RPMI7951 (cell line): ENCODE measurements around the gene PIM1. TPM values are rescaled to one million over a fixed set of nuclear protein-coding genes. Genes with fewer than 3 reads are reported as not detected.
A peak's percentile ranks its signal among the peaks of the same experiment; 100 is the strongest.
"Not testable (repeated sequence)": the region's sequence is repeated elsewhere in the genome, so short reads cannot be mapped to it uniquely, and the experiment has no call there.

Source experiments
- DNase-seq: peaks from one replicate; pipeline ENCODE4 v3.0.0-alpha.2; 2012; ENCODE audit warnings: low read depth
- total RNA-seq: library from RNA; depleted of rRNA; stranded (reverse); fragments of >200 nt; shearing (Covaris generic); gene quantifications from 2 replicates; pipeline ENCODE4 v1.2.3, GENCODE V29; 2014

PIM1 gene
- total RNA-seq, 1 experiment from 2014 or later = 7.7 TPM

- DNase-seq = peak; percentile 51
These were observed 1.4 kb downstream of the PIM1 start for GRCh38 chr6:37171201-37171969.

DNA sequence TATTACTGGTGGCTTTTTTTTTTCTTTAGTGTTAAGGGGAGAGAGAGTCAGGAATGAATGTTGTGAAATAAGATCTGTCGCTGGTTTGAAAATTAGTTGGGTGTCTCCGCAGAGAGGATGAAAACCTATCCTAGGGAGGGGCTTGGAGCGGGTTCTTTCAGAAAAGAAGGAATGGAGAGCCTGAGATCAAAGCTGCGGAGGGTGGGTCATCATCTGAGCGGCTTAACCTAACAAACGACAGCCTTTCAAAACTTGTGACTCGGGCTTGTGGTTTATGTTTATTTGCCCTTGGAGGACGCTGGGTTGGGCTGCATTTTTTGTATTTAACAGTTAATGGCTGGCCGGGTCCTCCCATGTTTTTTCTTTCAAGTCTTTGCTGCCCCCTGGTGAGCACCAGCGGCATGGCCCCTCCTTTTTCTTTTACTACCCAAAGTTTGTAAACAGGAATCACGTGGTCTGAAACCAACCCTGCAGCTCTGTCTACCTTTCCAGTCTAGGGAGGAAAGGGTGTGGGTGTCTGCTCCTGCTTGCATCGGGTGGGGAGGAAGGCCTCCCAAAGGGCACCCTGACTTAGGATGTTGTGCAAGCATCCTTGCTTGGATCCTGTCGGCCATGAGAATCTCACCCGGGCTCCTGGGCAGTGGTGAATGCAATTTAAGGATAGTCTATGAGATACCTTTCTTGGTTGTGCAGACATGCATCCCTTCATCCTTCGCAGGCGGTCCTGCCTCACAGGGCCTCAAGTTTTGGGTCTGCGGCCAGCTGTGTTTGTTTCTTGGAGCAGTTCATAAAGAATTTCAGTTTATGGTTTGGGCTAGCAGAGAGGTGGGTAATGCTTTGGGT, 2.2 kb downstream of the PIM1 start:
- DNase-seq = peak; percentile 94

DNA sequence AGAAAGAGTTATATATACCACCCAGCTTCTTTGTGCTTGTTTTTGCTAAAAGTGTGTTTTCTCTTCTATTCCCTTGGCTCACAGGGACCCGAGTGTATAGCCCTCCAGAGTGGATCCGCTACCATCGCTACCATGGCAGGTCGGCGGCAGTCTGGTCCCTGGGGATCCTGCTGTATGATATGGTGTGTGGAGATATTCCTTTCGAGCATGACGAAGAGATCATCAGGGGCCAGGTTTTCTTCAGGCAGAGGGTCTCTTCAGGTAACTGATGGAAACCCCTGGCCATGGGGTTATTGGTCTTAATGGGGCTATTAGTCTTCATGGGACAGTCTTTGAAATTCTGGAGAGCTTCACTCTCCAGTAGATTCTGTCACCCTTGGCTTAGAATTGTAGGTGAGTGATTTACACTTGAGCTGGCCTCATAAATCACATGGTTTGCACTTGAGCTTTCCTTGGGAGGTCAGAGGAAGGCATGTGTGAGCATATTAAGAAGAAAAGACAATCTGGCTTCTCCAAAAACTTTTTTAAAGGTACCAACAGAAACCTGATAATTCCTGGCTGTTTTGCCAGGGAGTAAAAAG, 3.0 kb downstream of the PIM1 start:
- DNase-seq = no peak

GRCh38 chr6:37173493-37174195, 3.7 kb downstream of the PIM1 start:
- no peak for DNase-seq

GRCh38 chr6:37174196-37174514, 4.2 kb downstream of the PIM1 start:
- no peak for DNase-seq

DNA sequence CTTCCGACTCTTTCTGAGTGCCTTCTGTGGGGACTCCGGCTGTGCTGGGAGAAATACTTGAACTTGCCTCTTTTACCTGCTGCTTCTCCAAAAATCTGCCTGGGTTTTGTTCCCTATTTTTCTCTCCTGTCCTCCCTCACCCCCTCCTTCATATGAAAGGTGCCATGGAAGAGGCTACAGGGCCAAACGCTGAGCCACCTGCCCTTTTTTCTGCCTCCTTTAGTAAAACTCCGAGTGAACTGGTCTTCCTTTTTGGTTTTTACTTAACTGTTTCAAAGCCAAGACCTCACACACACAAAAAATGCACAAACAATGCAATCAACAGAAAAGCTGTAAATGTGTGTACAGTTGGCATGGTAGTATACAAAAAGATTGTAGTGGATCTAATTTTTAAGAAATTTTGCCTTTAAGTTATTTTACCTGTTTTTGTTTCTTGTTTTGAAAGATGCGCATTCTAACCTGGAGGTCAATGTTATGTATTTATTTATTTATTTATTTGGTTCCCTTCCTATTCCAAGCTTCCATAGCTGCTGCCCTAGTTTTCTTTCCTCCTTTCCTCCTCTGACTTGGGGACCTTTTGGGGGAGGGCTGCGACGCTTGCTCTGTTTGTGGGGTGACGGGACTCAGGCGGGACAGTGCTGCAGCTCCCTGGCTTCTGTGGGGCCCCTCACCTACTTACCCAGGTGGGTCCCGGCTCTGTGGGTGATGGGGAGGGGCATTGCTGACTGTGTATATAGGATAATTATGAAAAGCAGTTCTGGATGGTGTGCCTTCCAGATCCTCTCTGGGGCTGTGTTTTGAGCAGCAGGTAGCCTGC, 4.8 kb downstream of the PIM1 start:
- DNase-seq = no peak

GRCh38 chr6:37175332-37176267, 5.6 kb downstream of the PIM1 start:
- no peak for DNase-seq

- no peak for DNase-seq
These were observed 6.5 kb downstream of the PIM1 start for GRCh38 chr6:37176268-37177076.

- DNase-seq = no peak
These were observed 7.4 kb downstream of the PIM1 start for GRCh38 chr6:37177077-37177934.

DNA sequence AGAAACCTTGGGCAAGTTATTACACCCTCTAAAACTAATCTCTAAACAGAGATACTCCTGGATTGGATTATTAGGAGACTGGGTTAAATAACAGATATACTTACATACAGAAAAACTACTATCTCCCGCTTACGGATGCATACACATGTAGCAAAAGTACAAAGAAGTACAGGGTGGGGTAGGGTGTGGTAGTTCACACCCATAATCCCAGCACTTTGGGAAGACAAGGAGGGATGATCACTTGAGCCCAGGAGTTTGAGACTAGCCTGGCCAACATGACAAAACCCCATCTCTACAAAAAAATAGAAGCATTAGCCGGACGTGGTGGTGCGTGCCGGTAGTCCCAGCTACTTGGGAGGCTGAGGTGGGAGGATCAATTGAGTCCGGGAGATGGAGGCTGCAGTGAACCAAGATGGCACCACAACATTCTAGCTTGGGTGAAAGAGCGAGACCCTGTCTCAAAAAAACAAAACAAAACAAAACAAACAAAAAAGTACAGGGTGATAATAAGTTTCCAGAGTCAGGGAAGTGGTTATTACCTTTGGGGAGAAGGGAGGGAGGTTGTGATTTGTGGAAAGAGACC, 8.1 kb downstream of the PIM1 start:
- DNase-seq = no peak

- no peak for DNase-seq
These were observed 10.1 kb downstream of the PIM1 start for GRCh38 chr6:37180075-37180474.

GRCh38 chr6:37180610-37181009, 10.7 kb downstream of the PIM1 start:
- not testable (repeated sequence) for DNase-seq

DNA sequence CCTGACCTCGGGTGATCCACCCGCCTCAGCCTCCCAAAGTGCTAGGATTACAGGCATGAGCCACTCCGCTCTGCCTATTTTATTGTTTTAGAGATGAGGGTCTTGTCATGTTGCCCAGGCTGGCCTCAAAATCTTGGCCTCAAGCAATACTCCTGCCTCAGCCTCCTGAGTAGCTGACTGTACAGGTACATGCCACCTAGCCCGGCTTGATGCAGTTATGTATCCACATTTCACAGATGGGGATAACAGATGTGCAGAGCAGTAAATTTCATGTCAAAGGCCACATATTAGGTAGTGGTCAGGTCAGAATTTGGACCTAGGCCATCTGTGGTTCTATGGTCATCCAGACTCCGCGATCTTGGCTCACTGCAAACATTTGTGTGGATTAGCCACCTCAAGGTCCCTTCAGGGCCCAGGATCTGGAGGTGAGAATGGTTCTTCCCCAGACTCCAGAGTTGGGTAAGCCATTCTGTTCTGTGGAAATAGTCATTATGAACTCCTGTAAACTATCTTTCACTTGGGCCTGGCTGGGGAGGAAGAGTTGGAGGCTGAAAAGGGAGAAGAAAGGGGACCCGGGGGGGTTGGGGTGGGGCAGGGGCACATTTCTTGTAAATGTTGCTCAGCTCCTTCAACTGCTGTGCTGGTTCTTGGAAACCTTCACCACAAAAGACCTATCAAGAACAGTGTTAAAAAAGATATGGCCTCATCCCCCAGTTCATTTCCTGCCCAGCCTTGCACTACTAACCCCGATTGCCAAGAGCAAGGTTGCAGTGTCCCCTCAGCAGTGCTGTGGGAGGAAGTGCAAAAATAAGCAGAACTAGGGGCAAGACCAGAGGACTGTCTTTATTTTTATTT, 13.0 kb downstream of the PIM1 start:
- DNase-seq = no peak

- DNase-seq = not testable (repeated sequence)
These were observed 16.2 kb downstream of the PIM1 start for GRCh38 chr6:37185949-37186720.

DNA sequence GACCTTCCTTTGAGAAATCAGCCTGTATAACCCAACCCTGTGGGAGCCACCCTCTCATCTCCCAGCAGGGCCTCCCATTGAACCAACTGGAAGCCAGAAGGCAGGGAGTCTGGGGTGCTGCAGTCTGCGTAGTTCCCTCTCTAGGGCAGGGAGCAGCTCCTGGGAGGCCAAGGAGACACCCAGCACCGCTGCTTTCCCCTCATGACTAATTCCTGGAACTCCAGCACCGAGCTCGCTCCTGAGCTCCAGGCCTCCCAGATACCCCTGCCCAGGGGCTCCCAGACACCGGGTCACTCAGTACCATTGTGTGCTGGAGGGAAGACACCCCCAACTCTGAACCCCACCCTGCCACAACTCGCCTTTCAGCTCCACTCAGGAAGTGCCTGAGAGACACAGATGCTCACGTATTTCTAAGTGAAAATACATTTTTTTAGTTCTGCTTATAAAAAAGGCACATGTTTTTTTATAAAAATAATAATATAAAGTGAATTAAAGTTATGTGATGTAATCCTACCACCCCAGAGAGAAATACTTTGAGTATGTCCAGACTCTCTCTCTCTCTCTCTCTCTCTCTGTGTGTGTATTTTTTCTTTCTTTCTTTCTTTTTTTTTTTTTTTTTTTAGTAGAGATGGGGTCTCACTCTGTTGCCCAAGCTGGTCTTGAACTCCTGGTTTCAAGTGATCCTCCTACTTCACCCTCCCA, 17.5 kb downstream of the PIM1 start:
- DNase-seq = no peak
